ENCODE measurements around the gene COPA. TPM values are rescaled to one million over a fixed set of nuclear protein-coding genes. Genes with fewer than 3 reads are reported as not detected.
A peak's percentile ranks its signal among the peaks of the same experiment; 100 is the strongest.

Gene COPA
- total and polyA plus RNA-seq, 10 of the 15 experiments (the other 5 are each of a cell fraction or from before 2014, with no cell fraction given): 53.7 to 180 (median 123) TPM

- H3K4me1 ChIP-seq (ENCODE audit: control insufficient read depth, insufficient read depth, low read length): peaks cover 15% of the 10 kb centered on the region
- ChIA-PET POLR2A (interaction anchor here (0.6 to 0.8 kb wide), 3 partner anchors 79 to 275 kb away, joined by 3 to 4 read pairs (median 3); no protein-coding TSS in a partner anchor), CTCF (interaction anchor here (0.6 to 7.8 kb wide), 74 partner anchors 8 to 577 kb away, joined by 3 to 131 read pairs (median 5); partner anchors contain the start of genes CASQ1, DCAF8, IGSF8 and NCSTN), SMC1A (ENCODE audit: uncharacterized antibody, unreplicated experiment) (interaction anchor here (0.6 to 5.0 kb wide), 40 partner anchors 8 to 498 kb away, joined by 3 to 44 read pairs (median 5); partner anchors contain the start of genes CASQ1, KCNJ9 and PEX19), RAD21 (ENCODE audit: unreplicated experiment) (interaction anchor here (0.6 to 3.7 kb wide), 28 partner anchors 8 to 370 kb away, joined by 3 to 43 read pairs (median 5); partner anchors contain the start of genes CASQ1, IGSF8, NHLH1 and PEX19)
- in situ Hi-C loops (cut with MboI) (loop anchor here (5.0 kb wide), 1 partner anchor 279 kb away; the partner anchor contains the start of gene IGSF8), intact Hi-C loops (cut with micrococcal nuclease; ENCODE audit: unreplicated experiment) (loop anchor here (1.0 kb wide), 3 partner anchors 85 to 275 kb away; no protein-coding TSS in a partner anchor)
- no TSS peak for BruUV-seq (replicated peaks)
- H3K9me3 ChIP-seq (replicated peaks; ENCODE audit: control insufficient read depth, insufficient read depth, low read length): no peaks in the 10 kb centered on the region
- H3K27ac ChIP-seq (ENCODE audit: control insufficient read depth, insufficient read depth): no peak overlapping the region
- no peaks in the 10 kb centered on the region for H3K79me2 ChIP-seq (ENCODE audit: control insufficient read depth, insufficient read depth, low read length)
- FAIRE-seq (peak; percentile 96), ATAC-seq (peak; percentile 92), DNase-seq (ENCODE audit: low read depth, low spot score) (peak; percentile 36)
- peak overlapping the region; percentile 42; the same call in 1 of the 2 replicates for H2AFZ ChIP-seq (ENCODE audit: control insufficient read depth, low read depth, low read length)
- no peaks in the 10 kb centered on the region for H4K20me1 ChIP-seq (ENCODE audit: control insufficient read depth, insufficient read depth)
- no peaks in the 10 kb centered on the region for H3K27me3 ChIP-seq (replicated peaks in 1 of 2; ENCODE audit: control insufficient read depth in 2 of 2, insufficient read depth in 2 of 2, low read length in 1 of 2)
- 0% methylated on average over 5 of the region's 5 CpGs for WGBS (ENCODE audit: insufficient coverage, insufficient replicate concordance, low lambda C conversion rate, missing lambda C conversion rate)
- no peaks in the 10 kb centered on the region for H3K36me3 ChIP-seq (ENCODE audit: control insufficient read depth in 2 of 2, insufficient read depth in 2 of 2, low read length in 1 of 2)
- no peak overlapping the region for H3K9ac ChIP-seq (ENCODE audit: control insufficient read depth, insufficient read depth, low read length)
- H3K4me3 ChIP-seq: no peak overlapping the region
- H3K4me2 ChIP-seq (ENCODE audit: control insufficient read depth, insufficient read depth): no peak overlapping the region
- TF ChIP-seq IKZF2 (IDR thresholded peaks at IDR 0.05) (0 out of 4 replicates have a peak, but pooled peaks of 1 of the 2 experiments have one; percentile 11), NBN (IDR thresholded peaks at IDR 0.05) (0 out of 2 replicates have a peak, but pooled peaks have one; percentile 33), DPF2 (IDR thresholded peaks at IDR 0.05) (0 out of 2 replicates have a peak, but pooled peaks have one; percentile 12), POU2F2 (IDR thresholded peaks at IDR 0.05; ENCODE audit: borderline replicate concordance, low read depth, low read length) (0 out of 3 replicates have a peak, but pooled peaks have one; percentile 31), SMC3 (IDR thresholded peaks at IDR 0.05; ENCODE audit: borderline replicate concordance, low read length) (peak; percentile 90), YY1 (IDR thresholded peaks at IDR 0.05; ENCODE audit: low read depth, low read length) (peak; percentile 58; the same call in 1 of the 2 replicates), SMARCA5 (IDR thresholded peaks at IDR 0.05) (peak; percentile 59), BHLHE40 (IDR thresholded peaks at IDR 0.05; ENCODE audit: borderline replicate concordance in 1 of 2, low read depth in 2 of 2, low read length in 1 of 2) (0 out of 4 replicates have a peak, but pooled peaks of 1 of the 2 experiments have one; percentile 22), STAT3 (IDR thresholded peaks at IDR 0.05; ENCODE audit: low read depth, low read length) (no peak), BMI1 (IDR thresholded peaks at IDR 0.05; ENCODE audit: borderline replicate concordance) (no peak), CTCF (IDR thresholded peaks at IDR 0.05 in 2 of 3, conservative IDR thresholded peaks at IDR 0.05 in 1 of 3; ENCODE audit: control insufficient read depth in 2 of 3, extremely low read depth in 1 of 3, insufficient read depth in 1 of 3, low read depth in 3 of 3, low read length in 3 of 3) (peak; percentile 96 to 99 (median 99); a peak in 5 of 6 replicates), NFYA (IDR thresholded peaks at IDR 0.05; ENCODE audit: borderline replicate concordance, low read depth, low read length) (no peak)
- TF ChIP-seq, protein P1, sequence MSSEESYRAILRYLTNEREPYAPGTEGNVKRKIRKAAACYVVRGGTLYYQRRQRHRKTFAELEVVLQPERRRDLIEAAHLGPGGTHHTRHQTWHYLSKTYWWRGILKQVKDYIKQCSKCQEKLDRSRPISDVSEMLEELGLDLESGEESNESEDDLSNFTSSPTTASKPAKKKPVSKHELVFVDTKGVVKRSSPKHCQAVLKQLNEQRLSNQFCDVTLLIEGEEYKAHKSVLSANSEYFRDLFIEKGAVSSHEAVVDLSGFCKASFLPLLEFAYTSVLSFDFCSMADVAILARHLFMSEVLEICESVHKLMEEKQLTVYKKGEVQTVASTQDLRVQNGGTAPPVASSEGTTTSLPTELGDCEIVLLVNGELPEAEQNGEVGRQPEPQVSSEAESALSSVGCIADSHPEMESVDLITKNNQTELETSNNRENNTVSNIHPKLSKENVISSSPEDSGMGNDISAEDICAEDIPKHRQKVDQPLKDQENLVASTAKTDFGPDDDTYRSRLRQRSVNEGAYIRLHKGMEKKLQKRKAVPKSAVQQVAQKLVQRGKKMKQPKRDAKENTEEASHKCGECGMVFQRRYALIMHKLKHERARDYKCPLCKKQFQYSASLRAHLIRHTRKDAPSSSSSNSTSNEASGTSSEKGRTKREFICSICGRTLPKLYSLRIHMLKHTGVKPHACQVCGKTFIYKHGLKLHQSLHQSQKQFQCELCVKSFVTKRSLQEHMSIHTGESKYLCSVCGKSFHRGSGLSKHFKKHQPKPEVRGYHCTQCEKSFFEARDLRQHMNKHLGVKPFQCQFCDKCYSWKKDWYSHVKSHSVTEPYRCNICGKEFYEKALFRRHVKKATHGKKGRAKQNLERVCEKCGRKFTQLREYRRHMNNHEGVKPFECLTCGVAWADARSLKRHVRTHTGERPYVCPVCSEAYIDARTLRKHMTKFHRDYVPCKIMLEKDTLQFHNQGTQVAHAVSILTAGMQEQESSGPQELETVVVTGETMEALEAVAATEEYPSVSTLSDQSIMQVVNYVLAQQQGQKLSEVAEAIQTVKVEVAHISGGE (CRISPR knock-in tag; IDR thresholded peaks at IDR 0.05): no peak
Observed at GRCh38 chr1:160376525-160377131, 33.6 kb upstream of the COPA start.

Data from GM12878 (cell line).